PC-3 (cell line): Measurements from ENCODE around the gene UBE2R2.

ENCODE experiments used
- CTCF ChIP-seq: fragments of 300-600 bp; sonication (generic); conservative IDR thresholded peaks from 2 replicates; pipeline ENCODE4 v1.5.1; 2017; ENCODE audit warnings: antibody characterized with exemption, low read depth, mild to moderate bottlenecking, low read length
- EZH2phosphoT487 ChIP-seq: fragments of 300-600 bp; sonication (generic); IDR thresholded peaks from 2 replicates; pipeline ENCODE4 v1.6.1; 2018; ENCODE audit warnings: mild to moderate bottlenecking, antibody characterized with exemption, low read length, borderline replicate concordance

GRCh38 chr9:33781736-33782135 is 35.2 kb upstream of the UBE2R2 start:
- TF ChIP-seq CTCF: no peak
- no peak for TF ChIP-seq EZH2phosphoT487
